HPDE6-E6E7 (cell line): ENCODE data around the gene NPC1.
"Not testable (repeated sequence)": the region's sequence is repeated elsewhere in the genome, so short reads cannot be mapped to it uniquely, and the experiment has no call there.

Experiments
- DNase-seq: peaks from one replicate; pipeline ENCODE4 v3.0.0; 2011; ENCODE audit warnings: missing footprints; ENCODE audit errors: extremely low spot score

NPC1 gene

DNA sequence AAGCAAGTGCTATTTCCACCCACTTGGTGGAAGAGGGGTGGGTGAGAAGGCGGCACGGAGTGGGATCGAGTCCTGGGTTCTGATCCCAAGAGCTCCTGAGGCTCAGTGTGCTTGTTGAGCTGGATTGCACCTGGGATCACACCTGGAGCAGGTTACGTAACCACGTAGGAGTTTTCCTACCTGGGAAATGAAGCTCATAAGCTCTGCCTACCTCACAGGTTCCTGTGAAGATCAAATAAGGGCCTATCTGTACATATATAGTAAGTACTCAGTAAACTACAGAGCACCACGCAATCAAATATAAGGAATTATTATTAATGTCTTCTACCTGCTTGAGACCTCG lies 11.0 kb downstream of the NPC1 start:
- DNase-seq, result no peak

- no peak for DNase-seq
These were observed 11.5 kb downstream of the NPC1 start for GRCh38 chr18:23574611-23575308.

DNA sequence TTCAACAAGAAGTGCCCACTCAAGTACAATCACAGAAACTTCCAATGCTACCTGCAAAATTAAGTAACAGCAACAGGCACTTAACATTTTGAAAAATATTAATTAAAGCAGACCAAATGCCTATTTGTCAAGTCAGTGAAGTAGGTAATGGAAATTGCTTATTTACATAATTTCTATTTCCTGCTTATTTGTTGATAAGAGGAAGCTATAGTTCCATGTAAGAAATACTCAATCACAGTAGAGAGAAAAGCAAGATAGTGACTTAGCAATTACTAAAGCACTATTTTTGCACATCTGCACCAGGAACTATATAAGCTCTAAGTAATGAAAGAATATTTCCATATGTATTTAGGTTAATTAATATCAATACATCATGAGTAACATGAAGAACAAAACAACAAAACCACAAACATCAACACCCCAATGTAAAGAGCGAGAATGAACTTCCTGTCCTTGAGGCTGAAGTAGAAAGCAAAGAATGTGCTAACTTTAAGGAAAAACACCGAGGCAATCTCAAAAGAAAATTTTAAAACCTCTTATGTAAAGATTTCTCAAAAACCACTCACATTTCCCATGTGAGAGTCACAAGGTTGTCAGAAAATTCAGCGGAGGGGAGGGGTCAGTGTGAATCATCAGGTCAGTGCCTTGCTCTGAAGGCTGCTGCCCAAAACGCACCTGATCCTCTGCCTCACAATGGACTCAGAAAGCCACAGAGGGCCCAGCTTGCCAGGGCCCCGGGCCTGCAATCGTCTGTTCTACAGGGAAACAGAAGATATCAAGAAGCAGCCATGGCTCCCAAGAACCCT lies 12.5 kb downstream of the NPC1 start:
- peak; percentile 58 for DNase-seq

DNA sequence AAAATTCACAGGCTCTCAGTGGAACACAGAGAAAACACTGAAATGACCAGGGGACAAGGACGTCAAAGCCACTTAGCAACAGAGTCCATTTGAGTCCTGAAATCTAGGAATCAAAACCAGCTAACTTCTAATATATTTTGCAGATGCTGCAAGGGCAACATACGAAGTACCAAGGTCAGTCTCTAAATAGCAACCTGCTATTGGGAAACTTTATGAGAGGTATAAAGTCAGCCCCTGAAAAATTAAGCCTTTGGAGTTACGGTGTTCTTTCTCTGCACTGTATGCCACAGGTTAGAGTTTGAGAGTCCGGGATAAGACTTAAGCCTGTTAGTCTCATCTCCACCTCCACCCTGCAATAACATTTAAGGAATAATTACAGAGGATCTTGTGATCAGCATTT lies 13.3 kb downstream of the NPC1 start:
- DNase-seq, result no peak

GRCh38 chr18:23572570-23572969 lies 13.7 kb downstream of the NPC1 start:
- DNase-seq, result no peak

- no peak for DNase-seq
These were observed 14.3 kb downstream of the NPC1 start for GRCh38 chr18:23572012-23572411.

DNA sequence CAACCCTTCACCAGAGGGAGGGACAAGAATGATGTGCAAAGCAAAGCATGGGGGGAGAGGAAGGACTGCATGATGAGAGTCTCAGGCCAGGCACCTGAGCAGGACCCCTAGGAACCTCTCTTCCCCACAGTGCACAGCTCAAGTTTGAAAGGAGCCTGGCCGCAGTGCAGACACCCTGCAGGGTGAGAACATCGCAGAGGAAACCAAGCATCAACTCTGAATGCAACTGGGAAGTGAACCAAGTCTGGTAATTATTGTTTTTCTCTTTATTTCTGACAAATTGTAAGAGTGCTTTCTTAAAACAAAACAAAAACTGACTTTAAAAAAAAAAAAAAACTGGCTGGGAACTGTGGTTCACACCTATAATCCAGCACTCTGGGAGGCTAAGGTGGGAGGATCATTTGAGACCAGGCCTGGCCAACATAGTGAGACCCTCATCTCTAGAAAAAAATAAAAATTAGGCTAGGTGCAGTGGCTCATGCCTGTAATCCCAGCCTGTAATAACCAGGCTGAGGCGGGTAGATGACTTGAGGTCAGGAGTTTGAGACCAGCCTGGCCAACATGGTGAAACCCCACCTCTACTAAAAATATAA lies 15.3 kb downstream of the NPC1 start:
- DNase-seq, result no peak

DNA sequence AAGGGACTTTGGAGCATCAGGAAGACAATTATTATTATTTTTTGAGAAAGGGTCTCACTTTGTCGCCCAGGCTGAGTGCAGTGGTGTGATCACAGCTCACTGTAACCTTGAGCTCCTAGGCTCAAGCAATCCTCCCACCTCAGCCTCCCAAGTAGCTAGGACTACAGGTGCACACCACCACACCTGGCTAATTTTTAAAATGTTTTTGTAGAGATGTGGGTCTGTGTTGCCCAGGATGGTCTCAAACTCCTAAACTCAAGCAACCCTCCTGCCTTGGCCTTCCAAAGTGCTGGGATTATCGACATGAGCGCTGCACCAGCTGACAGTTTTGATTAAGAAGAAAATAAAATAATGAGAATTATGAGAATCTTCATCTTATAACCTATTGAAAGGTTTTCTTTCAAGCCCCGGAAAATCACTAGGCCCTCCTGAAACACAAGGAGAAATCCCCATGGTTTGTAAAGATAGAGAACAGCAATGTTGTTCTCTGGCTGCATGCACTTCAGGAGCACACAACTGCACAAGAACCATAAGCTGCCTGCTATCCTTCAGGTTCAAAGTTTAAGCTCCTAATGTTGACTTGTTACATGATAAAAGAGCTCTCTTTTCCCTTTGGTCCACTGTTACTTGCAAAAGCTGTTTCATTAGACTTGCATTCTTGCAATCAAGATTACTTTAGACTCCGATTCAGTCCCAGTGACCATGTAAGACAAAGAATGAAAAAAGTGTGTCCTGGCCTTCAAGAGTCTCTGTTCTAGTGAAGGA lies 16.8 kb downstream of the NPC1 start:
- no peak for DNase-seq

DNA sequence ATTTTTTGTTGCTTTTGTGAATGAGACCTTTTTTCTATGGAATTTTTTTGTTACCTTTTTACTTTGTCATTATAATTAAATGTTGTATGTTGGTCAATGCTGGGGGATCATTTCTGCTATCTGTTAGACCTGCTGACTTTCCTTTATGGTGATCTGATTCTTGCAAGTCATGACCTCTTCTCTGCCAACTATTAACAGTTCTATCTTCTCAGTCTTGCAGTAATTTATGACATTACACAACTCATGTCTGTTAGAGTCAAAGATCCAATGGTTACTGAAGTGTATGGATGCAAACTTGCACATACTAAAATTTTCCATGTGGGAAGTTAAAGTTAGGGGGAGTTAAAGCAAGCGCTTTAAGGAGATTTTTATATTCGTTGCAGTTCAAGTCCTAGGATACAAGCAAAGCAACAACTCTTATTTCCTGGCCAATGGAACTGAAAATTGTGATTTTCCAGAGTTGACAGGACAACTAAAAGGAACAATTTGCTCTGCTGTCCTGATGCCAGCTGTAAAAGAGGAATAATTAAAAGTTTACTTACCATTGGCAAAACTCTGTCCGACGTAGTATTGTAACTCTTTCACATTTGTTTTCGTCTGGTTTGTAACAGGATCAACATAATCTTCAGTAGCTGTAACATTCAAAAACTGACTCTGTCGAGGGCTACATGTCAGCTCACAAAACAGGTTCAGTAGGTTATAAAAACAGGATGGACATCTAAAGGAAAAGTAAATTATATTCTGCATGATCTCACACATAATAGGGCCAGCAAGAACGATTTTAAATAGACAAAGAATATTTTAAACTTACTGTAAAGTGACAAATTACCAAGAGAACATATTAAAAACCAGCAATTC lies 17.8 kb downstream of the NPC1 start:
- no peak for DNase-seq

DNA sequence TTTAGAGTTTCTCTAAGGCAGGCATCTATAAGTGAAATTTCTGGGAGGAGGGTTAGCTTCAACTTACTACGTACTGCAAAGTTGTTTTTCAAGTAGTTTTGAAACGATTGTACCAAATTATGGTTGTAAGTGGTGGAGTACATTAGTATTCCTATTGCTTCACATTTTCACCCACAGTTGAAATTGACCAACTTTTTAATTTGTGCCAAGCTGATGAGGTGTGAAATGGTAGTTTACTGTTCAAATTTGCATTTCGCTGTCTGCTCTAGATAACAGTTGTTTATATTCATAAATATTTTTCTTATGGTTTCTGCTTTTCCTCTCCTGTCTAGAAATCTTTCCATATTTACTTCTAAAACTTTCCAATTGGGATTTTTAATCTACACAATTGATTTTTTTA lies 18.6 kb downstream of the NPC1 start:
- no peak for DNase-seq

DNA sequence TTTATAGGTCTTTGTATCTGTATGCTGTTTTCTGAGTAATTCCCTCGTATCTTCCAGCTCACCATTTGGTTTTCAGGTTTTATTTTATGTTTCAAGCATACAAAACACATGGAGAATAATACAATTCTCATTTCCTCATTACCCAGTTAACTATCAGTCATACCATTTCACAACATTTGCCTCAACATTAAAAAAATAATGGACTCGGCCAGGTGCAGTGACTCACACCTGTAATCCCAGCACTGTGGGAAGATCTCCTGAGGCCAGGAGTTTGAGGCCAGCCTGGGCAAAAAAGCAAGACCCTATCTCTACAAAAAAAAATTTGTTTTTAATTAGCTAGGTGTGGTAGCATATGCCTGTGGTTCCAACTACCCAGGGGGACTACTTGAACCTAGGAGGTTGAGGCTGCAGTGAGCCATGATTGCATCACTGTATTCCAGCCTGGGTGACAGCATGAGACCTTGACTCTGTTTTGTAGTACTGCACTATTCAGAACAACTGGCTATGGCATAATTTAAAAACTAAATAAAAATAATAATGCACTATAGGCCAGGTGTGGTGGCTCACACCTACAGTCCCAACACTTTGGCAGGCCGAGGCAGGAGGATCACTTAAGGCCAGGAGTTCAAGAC lies 20.3 kb downstream of the NPC1 start:
- DNase-seq, result no peak

- DNase-seq, result no peak
These were observed 22.8 kb downstream of the NPC1 start for GRCh38 chr18:23563377-23564043.

DNA sequence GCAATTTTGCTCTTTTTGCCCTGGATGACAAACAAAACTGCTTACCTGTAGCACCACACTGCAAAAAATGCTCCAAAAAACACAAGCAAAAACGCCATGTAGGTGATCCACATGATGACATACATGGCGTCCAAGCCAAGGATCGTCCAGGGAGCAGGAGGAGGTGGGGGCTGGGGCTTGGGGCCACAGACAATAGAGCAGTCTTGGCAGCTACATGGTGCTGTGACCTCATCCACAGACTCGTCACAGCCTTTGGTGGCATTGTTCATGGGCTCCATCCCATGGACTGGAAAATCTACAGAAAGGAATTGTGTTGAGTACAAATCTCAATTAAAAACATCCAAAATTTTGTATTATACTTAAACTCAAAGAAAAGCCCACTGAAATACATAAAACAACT lies 26.1 kb downstream of the NPC1 start:
- no peak for DNase-seq

- not testable (repeated sequence) for DNase-seq
These were observed 28.8 kb downstream of the NPC1 start for GRCh38 chr18:23557511-23557910.

DNA sequence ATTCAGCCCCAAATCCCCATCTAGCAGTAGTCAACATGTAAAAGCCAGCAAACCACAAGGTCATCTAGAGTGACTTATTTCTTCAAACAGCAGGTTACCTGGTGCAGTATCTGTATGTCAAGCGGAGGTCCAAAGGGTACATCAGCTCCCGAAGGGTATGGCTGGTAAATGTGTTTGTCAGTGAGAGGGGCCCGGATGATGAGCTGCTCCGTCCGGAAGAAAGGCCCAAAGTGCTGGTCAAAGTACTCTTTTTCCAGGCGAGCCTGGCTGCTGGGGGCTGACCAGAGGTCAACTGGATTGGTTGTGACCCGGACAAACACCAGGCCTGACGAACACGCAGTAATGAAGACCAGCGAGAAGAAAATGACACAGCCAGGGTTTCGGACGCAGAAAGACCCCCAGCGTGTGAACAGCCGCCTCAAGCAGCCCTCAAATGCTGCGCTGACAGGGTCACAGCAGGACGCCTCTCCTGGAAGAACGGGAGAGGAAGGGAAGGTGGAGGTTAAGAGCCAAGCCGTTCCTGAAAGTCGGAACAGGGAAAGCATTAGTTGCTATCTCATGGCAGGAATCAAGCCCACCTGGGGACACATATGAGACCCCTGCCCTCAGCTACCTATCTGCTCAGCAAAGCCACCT lies 30.0 kb downstream of the NPC1 start:
- DNase-seq, result no peak

DNA sequence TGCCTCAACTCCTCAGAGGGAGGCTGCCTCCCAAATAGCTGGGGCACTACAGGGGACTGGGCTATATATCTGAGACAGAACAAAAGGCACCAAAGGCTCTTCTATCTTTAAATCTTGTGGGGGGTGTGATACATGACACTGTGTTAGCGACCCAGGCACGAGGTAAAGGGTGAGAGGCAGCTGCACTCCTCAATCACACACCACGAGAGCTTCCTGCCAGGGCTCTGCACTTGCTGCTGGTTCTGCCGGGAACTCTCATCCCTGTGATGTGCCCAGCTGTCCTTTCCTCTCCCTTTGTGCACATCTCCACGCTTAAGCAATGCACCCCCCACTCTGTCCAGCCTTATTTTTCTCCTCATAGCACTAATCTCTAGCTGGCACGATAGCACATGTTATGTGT lies 32.4 kb downstream of the NPC1 start:
- no peak for DNase-seq

GRCh38 chr18:23552505-23552904 lies 33.8 kb downstream of the NPC1 start:
- no peak for DNase-seq

DNA sequence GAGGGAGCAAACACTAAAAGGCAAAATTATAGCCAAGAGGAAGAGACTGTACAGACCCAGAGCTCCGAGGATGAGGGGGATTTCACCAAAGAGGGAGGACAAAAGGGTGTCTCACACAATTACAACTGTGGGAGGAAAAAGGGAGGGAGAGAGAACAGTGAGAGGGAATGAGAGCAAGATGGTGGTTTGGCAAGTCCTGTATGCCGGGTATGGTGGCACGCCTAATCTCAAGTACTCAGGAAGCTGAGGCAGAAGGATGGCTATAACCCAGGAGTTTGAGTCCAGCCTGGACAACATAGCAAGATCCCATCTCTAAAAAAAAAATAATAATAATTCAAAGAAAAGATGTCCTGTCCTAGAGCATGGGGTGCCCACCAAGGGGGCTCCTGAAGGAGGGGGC lies 34.3 kb downstream of the NPC1 start:
- no peak for DNase-seq

- no peak for DNase-seq
These were observed 35.4 kb downstream of the NPC1 start for GRCh38 chr18:23550898-23551297.

GRCh38 chr18:23548719-23549118 lies 37.6 kb downstream of the NPC1 start:
- no peak for DNase-seq
